MCF 10A (cell line): Measurements from ENCODE around the gene RERE. TPM values are rescaled to one million over a fixed set of nuclear protein-coding genes. Genes with fewer than 3 reads are reported as not detected.

Experiments
- BruUV-seq: library from RNA; stranded (reverse); fragments of 400-500 nt; replicated peaks from 2 replicates; lab custom pipeline; 2021; lab: Mats Ljungman, UMichigan
- CTCF ChIA-PET: fragments of 300-600 bp; sonication (Branson Sonifier 250); formaldehyde crosslinking; extraction: SDS; loops from one replicate; lab custom pipeline; 2021; ENCODE audit warnings: antibody characterized with exemption, inconsistent platforms; lab: Yijun Ruan, JAX
- POLR2A ChIA-PET: fragments of 300-600, 350-650 bp; sonication (Branson Sonifier 250); formaldehyde crosslinking; extraction: SDS; loops from one replicate; lab custom pipeline; 2020; ENCODE audit warnings: antibody characterized with exemption, inconsistent platforms; lab: Yijun Ruan, JAX
- DNase-seq: peaks from one replicate; pipeline ENCODE4 v3.0.0-alpha.2; 2018; ENCODE audit not compliant: unreplicated experiment
- H3K27ac Mint-ChIP-seq: one replicate; pipeline ENCODE4 v1.8.0; 2022; ENCODE audit warnings: mild to moderate bottlenecking, low read depth, mixed read lengths; ENCODE audit not compliant: unreplicated experiment
- H3K27me3 Mint-ChIP-seq: one replicate; pipeline ENCODE4 v1.8.0; 2022; ENCODE audit warnings: mixed read lengths; ENCODE audit not compliant: insufficient read depth, unreplicated experiment
- H3K36me3 Mint-ChIP-seq: one replicate; pipeline ENCODE4 v1.8.0; 2022; ENCODE audit warnings: mild to moderate bottlenecking, moderate library complexity, mixed read lengths; ENCODE audit not compliant: insufficient read depth, unreplicated experiment
- H3K4me1 Mint-ChIP-seq: one replicate; pipeline ENCODE4 v1.8.0; 2022; ENCODE audit warnings: mixed read lengths; ENCODE audit not compliant: insufficient read depth, unreplicated experiment
- H3K4me3 Mint-ChIP-seq: one replicate; pipeline ENCODE4 v1.8.0; 2022; ENCODE audit warnings: mild to moderate bottlenecking, moderate library complexity, mixed read lengths; ENCODE audit not compliant: unreplicated experiment
- H3K9me3 Mint-ChIP-seq: one replicate; pipeline ENCODE4 v1.8.0; 2022; ENCODE audit warnings: mixed read lengths; ENCODE audit not compliant: unreplicated experiment
- intact Hi-C: fragments of 100-400 bp; cut with micrococcal nuclease; formaldehyde crosslinking; loops from 2 replicates; pipeline ENCODE4 v1.14.1; 2022
- total RNA-seq: library from RNA; stranded (reverse); gene quantifications from 2 replicates; pipeline ENCODE4 v1.2.3, GENCODE V29; 2022
- TF ChIP-seq, protein P1 (sequence below): fragments of 200-600 bp; IDR thresholded peaks from one replicate; pipeline ENCODE4 v1.8.0; 2022; ENCODE audit warnings: antibody characterized with exemption, mild to moderate bottlenecking; ENCODE audit not compliant: unreplicated experiment

The RERE gene
- total RNA-seq, 1 experiment from 2014 or later = 48.4 TPM

- POLR2A ChIA-PET = interaction anchor here (0.6 to 2.0 kb wide), 3 partner anchors 8 to 63 kb away, joined by 3 to 5 read pairs (median 3); no protein-coding TSS in a partner anchor
- H3K27me3 Mint-ChIP-seq = no peaks in the 10 kb centered on the region
- intact Hi-C loops = no loop called here
Measured at GRCh38 chr1:8810987-8811386, 6.5 kb downstream of the RERE start.

DNA sequence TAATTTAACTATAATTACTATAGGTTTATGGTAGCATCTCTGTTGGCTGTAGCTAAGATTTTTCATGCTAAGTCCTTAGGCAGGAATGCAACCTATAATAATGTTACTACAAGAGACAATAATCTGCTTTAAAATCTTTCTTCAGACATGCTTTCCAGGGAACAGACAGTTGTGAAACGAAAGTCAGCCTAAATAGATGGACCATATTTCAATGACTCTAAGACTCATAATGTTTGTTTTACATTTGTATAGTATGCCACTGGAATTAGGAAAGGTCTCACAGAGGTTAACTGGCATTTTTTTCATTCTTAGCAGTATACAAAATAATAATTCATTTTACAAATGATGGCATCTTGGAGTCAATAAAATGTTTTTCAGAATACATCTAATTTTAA lies 8.1 kb downstream of the RERE start:
- no peaks in the 10 kb centered on the region for H3K27me3 Mint-ChIP-seq

More at GRCh38 chr1:8810987-8811386, 6.5 kb downstream of the RERE start:
- BruUV-seq = no TSS peak
- CTCF ChIA-PET = interaction anchor here (0.9 kb wide), 1 partner anchor 10 kb away, joined by 3 read pairs; no protein-coding TSS in a partner anchor
- Mint-ChIP-seq H3K4me3 (no peak overlapping the region), H3K27ac (no peak overlapping the region), H3K4me1 (peaks cover 27% of the 10 kb centered on the region), H3K9me3 (no peaks in the 10 kb centered on the region), H3K36me3 (no peaks in the 10 kb centered on the region)
- no peak for DNase-seq
- TF ChIP-seq, protein P1, sequence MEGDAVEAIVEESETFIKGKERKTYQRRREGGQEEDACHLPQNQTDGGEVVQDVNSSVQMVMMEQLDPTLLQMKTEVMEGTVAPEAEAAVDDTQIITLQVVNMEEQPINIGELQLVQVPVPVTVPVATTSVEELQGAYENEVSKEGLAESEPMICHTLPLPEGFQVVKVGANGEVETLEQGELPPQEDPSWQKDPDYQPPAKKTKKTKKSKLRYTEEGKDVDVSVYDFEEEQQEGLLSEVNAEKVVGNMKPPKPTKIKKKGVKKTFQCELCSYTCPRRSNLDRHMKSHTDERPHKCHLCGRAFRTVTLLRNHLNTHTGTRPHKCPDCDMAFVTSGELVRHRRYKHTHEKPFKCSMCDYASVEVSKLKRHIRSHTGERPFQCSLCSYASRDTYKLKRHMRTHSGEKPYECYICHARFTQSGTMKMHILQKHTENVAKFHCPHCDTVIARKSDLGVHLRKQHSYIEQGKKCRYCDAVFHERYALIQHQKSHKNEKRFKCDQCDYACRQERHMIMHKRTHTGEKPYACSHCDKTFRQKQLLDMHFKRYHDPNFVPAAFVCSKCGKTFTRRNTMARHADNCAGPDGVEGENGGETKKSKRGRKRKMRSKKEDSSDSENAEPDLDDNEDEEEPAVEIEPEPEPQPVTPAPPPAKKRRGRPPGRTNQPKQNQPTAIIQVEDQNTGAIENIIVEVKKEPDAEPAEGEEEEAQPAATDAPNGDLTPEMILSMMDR = no peak

DNA sequence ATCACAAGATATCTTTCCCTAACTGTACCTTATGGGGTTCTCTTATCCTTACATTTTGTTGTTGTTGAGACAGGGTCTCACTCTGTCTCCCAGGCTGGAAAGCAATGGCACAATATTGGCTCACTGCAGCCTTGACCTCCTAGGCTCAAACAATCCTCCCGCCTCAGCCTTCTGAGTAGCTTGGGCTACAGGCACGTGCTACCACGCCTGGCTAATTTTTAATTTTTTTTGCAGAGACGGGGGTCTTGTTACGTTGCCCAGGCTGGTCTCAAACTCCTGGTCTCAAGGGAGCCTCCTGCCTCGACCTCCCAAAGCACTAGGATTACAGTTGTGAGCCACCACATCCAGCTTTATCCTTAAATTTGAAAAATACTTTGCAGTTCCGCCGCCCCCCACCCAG lies 10.4 kb downstream of the RERE start:
- no peaks in the 10 kb centered on the region for H3K4me1 Mint-ChIP-seq
- no TSS peak for BruUV-seq
- no peak overlapping the region for H3K4me3 Mint-ChIP-seq
- H3K36me3 Mint-ChIP-seq = peaks cover 6% of the 10 kb centered on the region
- no peaks in the 10 kb centered on the region for H3K27me3 Mint-ChIP-seq
- TF ChIP-seq, protein P1 = no peak
- no peak overlapping the region for H3K27ac Mint-ChIP-seq
- no peaks in the 10 kb centered on the region for H3K9me3 Mint-ChIP-seq
- intact Hi-C loops = no loop called here
- CTCF ChIA-PET = interaction anchor here (0.5 kb wide), 1 partner anchor 456 kb away, joined by 3 read pairs; no protein-coding TSS in a partner anchor
- POLR2A ChIA-PET = interaction anchor here (1.9 kb wide), 1 partner anchor 10 kb away, joined by 6 read pairs; no protein-coding TSS in a partner anchor
- no peak for DNase-seq

More for the DNA sequence above, 8.1 kb downstream of the RERE start:
- Mint-ChIP-seq H3K27ac (no peak overlapping the region), H3K36me3 (peaks cover 4% of the 10 kb centered on the region), H3K4me1 (peaks cover 10% of the 10 kb centered on the region), H3K4me3 (no peak overlapping the region), H3K9me3 (no peaks in the 10 kb centered on the region)
- TF ChIP-seq, protein P1 = no peak
- intact Hi-C loops = no loop called here
- CTCF ChIA-PET = no interaction called here
- DNase-seq = no peak
- no TSS peak for BruUV-seq
- POLR2A ChIA-PET = interaction anchor here (0.5 kb wide), 1 partner anchor 139 kb away, joined by 3 read pairs; no protein-coding TSS in a partner anchor

DNA sequence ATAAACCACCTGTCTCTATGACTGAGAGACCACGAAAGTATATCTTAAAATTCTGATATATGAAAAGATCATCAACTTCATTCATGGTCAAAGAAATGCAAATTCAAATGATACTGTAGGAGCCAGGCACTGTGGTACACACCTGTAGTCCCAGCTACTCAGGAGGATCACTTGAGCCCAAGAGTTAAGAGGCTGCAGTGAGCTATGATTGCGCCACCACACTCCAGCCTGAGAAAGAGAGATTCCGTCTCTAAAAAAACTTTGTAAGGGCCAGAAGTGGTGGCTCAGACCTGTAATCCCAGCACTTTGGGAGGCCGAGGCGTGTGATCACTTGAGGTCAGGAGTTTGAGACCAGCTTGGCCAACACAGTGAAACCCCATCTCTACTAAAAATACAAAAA lies 17.0 kb downstream of the RERE start:
- Mint-ChIP-seq H3K27ac (no peak overlapping the region), H3K4me3 (no peak overlapping the region), H3K9me3 (no peaks in the 10 kb centered on the region), H3K36me3 (peaks cover 6% of the 10 kb centered on the region), H3K27me3 (no peaks in the 10 kb centered on the region), H3K4me1 (peaks cover 7% of the 10 kb centered on the region)
- CTCF ChIA-PET = interaction anchor here (0.6 to 1.1 kb wide), 3 partner anchors 16 to 62 kb away, joined by 3 to 9 read pairs (median 3); no protein-coding TSS in a partner anchor
- no peak for DNase-seq
- TF ChIP-seq, protein P1 = no peak
- POLR2A ChIA-PET = interaction anchor here (0.7 to 1.1 kb wide), 2 partner anchors 12 to 70 kb away, joined by 3 read pairs; no protein-coding TSS in a partner anchor
- BruUV-seq = no TSS peak
- intact Hi-C loops = no loop called here
